HG02588 (cell line): ENCODE data around the gene BAHCC1.

Experiments
- ATAC-seq: cut with Tn5 transposase; IDR thresholded peaks from one replicate; pipeline ENCODE4 v1.9.1; 2021; ENCODE audit warnings: mild to moderate bottlenecking, moderate library complexity; ENCODE audit not compliant: unreplicated experiment

BAHCC1 gene

DNA sequence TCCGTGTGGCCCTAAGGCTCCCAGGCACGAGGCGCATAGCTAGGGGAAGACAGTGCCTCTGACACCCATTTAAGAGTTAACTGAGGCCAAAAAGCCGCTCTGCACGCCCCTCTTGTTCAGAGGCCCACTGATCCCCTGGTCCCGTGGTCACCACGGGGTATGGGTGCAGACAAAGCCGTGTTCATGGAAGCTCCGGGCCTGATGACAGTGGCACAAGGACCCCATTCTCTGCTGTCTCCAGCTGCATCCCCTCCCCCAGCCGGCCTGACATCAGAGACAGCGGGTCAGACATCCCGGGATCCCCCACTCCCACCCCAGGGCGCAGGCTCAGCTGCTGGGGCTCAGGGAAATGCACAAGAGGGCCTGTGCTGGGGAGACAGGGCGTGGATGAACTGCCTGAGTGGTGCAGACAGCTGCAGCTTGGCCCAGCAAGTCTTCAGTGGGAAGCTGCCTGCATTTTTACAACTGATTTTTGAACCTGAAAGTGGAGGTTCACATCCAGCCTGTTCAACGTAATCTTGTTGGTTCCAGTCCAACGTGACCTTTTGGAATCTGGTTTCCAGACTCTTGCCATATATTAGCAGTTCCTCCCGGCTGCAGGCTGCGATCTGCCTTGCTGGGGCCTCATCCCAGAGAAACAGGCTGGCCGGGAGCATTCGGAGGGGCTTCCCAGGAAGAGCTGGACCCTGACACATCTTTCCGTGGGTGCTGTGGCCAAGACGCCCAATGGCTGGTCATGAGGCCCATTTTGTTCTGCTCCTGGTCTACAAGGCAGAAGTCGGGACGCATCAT is 9.7 kb upstream of the BAHCC1 start:
- no peak for ATAC-seq

DNA sequence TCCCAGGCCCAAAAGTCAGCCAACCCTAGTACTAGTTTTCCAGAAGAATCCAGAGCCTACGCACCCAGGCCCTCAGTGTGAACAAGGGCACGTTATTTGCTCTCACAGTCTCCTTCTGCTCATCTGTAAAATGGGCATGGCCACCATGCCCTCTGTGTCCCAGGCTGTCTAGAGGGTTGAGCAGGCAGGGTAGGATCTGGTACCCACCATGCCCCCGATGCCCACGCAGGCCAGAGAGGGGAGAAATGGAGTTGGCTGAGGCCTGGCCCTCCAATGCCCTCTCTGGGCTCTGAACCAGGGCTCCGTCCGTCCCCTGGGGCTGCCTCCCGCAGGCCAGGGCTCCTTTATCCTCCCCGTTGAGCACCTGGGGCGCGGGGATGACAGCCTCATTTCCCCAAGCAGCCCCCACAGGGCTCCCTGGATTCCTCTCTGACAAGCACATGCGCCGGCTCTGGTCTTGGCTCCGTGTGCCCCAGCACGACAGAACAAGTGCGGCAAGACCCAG is 9.1 kb upstream of the BAHCC1 start:
- no peak for ATAC-seq

DNA sequence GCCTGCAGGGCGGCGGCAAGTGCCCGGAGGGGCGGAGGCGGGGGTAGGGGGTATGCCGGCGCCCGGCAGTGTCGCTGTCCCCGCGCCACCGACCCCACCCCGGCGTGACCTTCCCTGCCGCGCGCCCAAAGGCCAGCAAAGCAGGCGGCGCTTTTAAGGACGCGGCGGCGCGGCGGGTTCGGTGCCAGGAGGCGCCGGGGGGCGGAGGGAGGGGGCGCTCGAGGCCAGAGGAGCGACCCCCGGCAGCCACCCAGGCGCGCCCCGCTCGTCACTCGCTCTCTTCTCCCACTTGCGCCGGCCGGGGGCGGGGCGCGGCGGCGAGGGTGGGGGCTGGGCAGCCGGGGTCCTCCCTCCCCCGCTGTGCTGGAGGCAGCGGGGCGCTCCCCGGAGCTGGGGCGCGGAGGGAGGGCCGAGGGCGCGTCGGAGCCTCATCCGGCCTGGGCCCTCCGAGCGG is 8.6 kb upstream of the BAHCC1 start:
- ATAC-seq = no peak

DNA sequence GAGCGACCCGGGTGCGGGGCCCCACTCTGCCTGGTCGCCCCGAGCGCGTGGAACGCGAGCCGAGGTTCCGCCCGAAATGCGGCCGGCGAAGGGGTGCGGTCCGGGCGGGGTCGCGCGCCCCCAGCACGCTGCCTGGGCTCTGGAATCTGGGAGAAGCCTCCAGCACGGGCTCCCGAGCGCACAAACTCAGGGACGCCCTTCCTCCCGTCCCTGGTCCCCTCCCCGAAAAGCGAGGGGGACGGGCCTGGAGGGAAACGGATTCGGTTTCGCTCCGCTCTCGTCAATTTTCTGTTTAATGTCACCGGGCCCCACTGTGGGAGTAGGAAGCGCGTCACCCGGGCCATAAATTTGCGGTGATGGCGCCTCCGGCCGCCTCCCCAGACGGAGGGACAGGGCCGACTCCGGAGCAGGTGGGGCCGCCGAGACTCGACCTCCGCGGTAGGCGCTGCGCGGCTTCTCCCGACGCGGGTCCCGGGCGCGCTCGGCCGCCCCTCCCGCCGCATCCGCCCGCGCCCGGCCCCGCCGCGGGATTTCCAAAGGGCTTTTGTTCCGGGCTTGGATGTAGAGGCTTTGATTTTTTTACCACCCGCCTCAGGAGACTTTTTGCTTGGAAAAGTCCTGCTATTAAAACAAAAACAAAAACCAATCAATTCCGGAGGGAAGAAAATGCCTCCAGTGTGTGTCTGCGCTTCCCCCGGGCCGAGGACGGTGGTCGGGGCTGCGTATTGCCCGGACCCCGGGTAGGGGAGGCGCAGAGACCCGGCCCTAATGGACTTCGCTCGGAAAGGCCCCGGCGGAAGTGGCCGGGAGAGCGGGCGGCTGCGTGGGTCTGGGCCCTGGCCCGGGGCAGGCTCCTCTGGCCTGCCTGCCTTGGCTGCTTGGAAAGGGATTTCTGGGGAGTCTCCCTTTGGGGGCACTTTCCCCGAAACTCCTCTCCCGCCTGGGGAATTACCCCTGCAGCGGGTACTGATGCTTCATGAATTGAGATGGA is 7.9 kb upstream of the BAHCC1 start:
- ATAC-seq = no peak

GRCh38 chr17:81388091-81388611 is 7.1 kb upstream of the BAHCC1 start:
- no peak for ATAC-seq

GRCh38 chr17:81388612-81389367 is 6.5 kb upstream of the BAHCC1 start:
- ATAC-seq = no peak

DNA sequence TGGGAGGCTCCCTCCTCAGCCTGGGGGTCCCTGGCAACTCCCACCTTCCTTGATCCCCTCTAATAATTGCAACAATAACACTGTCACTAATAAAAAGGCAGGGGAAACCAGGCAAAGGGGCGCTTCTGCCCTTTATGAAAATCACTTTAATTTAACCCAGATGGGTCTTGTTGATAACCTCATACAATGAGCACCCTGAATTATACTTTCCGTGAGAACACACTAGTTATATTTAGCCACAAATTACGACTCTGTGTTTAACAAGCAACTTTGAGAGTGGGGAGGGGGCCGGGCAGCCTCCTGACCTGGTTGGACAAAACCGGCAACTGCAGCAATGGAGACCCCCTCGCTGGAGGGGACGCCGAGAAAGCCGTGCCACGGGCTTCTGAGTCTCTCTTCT is 5.7 kb upstream of the BAHCC1 start:
- no peak for ATAC-seq

GRCh38 chr17:81390029-81390872 is 5.0 kb upstream of the BAHCC1 start:
- no peak for ATAC-seq

DNA sequence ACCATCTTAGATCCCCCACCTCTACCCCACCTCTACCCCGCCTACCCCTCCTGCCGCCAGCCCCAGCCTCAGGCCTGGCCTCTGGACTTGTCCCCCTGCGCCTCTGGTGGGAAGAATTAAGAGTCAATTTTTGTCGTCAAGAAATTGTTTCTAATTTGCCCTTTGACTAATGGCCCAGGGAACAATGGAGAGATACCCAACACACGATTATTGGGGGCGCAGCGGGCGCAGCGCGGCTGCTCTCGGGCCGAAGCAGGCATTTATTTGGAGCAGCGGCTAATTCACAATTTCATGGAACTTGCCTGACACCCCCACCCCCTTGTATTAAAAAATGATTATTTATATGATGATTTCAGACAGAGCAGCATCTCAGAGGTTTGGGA is 4.4 kb upstream of the BAHCC1 start:
- ATAC-seq = no peak

DNA sequence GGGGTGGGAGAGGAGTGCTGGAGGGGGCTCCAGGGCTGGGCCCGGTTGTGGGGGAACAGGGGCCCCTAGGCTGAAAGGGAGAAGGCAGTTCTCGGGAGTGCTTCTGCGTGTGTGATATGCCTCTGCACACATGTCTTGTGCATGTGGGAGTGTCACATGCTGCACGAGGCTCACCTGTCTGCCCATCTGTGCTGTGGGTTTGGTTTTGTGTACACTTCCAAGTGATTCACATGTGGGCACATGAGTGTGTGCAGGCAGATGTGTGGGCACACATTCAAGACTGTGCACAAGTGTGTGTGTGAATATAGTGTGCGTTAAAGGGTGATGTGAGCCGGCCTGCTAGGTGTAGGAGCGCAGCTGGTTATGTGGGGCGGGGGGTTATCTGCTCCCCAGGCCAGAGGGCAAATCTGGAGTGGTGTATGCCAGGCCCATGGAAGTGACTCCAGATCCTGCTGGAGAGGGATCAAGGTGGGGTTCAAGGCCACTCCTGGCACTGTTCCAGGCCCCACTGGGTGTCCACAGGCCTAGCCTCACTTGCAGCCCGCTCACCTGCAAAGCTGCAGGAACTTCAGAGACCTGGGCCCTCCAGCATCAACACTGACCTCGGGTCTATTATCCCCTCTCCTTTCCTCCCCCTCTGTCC is 3.8 kb upstream of the BAHCC1 start:
- ATAC-seq = no peak

DNA sequence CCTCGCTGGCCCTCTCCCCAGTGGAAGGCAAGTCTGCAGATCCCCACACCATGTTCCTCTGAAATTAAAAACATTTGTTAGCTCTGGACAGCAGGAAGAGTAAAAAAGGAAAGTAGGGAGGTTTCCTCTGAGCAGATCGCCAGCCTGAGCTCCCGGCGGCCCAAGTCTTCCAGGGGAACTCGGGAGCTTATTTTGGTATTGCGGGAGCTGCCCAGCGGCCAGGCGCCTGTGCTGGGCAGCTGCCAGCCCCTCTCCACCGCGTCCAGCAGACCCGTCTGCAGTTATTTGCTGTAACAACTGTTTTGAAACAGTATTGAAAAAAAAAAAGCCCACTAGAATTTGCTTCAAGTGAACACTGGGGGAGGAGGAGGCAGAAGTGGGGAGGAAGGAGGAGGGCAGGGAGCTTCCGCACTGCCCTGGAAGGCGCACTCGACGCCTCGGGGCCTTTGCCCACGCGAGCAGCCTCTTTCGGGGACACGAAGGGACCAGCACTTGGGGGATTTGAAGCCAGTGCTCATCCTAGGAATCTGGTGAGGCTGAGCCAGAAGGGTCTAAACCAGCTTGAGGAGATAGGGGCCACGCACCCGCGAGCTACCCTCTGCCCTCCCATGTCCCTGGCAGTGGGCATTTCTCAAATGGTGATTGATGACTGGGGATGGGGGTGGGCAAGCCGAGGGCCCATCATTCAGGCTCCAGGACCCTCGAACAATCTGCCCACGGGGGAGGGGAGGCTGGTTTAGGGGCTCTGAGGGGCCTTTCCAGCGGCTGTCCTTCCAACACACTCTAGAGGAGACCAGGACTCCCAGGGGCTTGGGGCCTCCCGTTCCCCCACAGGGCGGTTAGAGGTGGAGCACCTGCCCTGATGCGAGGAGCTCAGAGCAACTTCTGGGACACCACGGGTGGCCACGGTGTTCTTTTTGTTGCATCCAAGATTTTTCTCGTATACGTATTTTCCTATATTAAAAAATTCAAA is 3.0 kb upstream of the BAHCC1 start:
- no peak for ATAC-seq

GRCh38 chr17:81392909-81393654 is 2.2 kb upstream of the BAHCC1 start:
- ATAC-seq = no peak

GRCh38 chr17:81393684-81394376 is 1.4 kb upstream of the BAHCC1 start:
- no peak for ATAC-seq

- ATAC-seq = no peak
These were observed 808 bp upstream of the BAHCC1 start for GRCh38 chr17:81394377-81394920.

DNA sequence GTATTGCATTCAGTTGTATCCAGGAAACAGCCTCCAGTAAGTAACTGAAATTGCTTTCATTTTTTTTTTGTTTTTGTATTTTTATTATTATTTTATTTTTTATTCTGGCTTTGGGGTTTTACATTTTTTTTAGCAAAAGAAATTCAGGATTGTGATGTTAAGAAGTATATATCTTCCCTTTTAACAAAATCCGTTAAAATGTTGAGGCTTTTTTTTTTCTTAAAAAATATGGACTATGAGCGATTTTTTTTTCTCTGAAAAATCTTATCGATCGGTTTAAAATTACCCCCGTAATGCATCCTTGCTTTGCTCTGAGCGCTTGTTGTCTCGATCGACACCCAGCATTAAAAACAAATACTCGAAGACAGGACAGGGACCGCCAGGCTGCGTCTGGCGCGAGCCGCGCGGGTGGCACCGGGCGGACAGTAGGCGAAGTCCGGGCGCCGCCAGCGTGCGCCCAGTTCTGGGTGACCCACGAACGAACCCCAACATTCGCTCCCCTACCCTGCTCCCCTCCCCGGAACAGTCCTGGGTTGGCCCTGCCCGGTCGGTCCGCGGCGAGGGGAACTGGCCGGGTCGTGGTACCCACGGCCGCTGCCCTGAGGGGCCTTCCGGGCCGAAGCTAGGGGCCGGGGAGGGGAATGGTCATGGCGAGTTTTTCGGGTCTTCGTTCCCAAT is 482 bp downstream of the BAHCC1 start:
- no peak for ATAC-seq

GRCh38 chr17:81396278-81396721 is 1.0 kb downstream of the BAHCC1 start:
- ATAC-seq = no peak
